Astrocyte of the spinal cord (primary cell): ENCODE results near the gene LHFPL5.

Source experiments
- DNase-seq: peaks from one replicate; pipeline ENCODE4 v3.0.0; 2011; ENCODE audit warnings: low read depth, low spot score
- H3K4me3 ChIP-seq: 2 replicates; pipeline ENCODE4 v1.5.1; 2011; ENCODE audit warnings: low read depth, mild to moderate bottlenecking, low read length, moderate library complexity
- CTCF ChIP-seq: IDR thresholded peaks from 2 replicates; pipeline ENCODE4 v1.5.1; 2012; ENCODE audit warnings: low read depth, mild to moderate bottlenecking, low read length, inconsistent platforms
- in situ Hi-C: cut with HindIII; loops from 2 replicates; pipeline ENCODE4 v1.10.0; 2017; ENCODE audit warnings: low sequenced_read_pairs

The LHFPL5 gene

GRCh38 chr6:35839019-35839418 lies 33.9 kb downstream of the LHFPL5 start:
- no peak for DNase-seq
- TF ChIP-seq CTCF = no peak
- H3K4me3 ChIP-seq = no peak overlapping the region
- in situ Hi-C loops = no loop called here

GRCh38 chr6:35842381-35842780 lies 37.2 kb downstream of the LHFPL5 start:
- no peak overlapping the region for H3K4me3 ChIP-seq
- DNase-seq = no peak
- in situ Hi-C loops = no loop called here
- TF ChIP-seq CTCF = no peak

GRCh38 chr6:35844290-35844689 lies 39.1 kb downstream of the LHFPL5 start:
- DNase-seq = no peak
- no peak overlapping the region for H3K4me3 ChIP-seq
- in situ Hi-C loops = no loop called here
- TF ChIP-seq CTCF = no peak

- DNase-seq = no peak
Measured at GRCh38 chr6:35850208-35850607, 45.1 kb downstream of the LHFPL5 start.

GRCh38 chr6:35852994-35853393 lies 47.8 kb downstream of the LHFPL5 start:
- no peak for DNase-seq
- no peak for TF ChIP-seq CTCF
- in situ Hi-C loops = no loop called here
- H3K4me3 ChIP-seq = no peak overlapping the region

More at GRCh38 chr6:35850208-35850607, 45.1 kb downstream of the LHFPL5 start:
- no peak overlapping the region for H3K4me3 ChIP-seq
- in situ Hi-C loops = no loop called here
- no peak for TF ChIP-seq CTCF

GRCh38 chr6:35856250-35856649 lies 51.1 kb downstream of the LHFPL5 start:
- in situ Hi-C loops = no loop called here
- no peak overlapping the region for H3K4me3 ChIP-seq

More at GRCh38 chr6:35856250-35856649, 51.1 kb downstream of the LHFPL5 start:
- no peak for DNase-seq
- no peak for TF ChIP-seq CTCF
